Peyer's patch (tissue), 4 donors: ENCODE measurements around the gene SLC2A4RG. TPM values are rescaled to one million over a fixed set of nuclear protein-coding genes. Genes with fewer than 3 reads are reported as not detected.

Experiments used
- DNase-seq, 3 donors: peaks; one replicate each; pipeline ENCODE4 v3.0.0-alpha.2; 2017 to 2019
- H3K27ac ChIP-seq, 4 donors: fragments of 200-600 bp; sonication (generic); one replicate each; pipeline ENCODE4 v1.5.1; 2016 to 2019
- H3K27me3 ChIP-seq, 2 donors: fragments of 200-600 bp; sonication (generic); one replicate each; pipeline ENCODE4 v1.5.1; 2019
- H3K36me3 ChIP-seq, 3 donors: fragments of 200-600 bp; sonication (generic); one replicate each; pipeline ENCODE4 v1.5.1; 2016 to 2019
- H3K4me1 ChIP-seq, 4 donors: fragments of 200-600 bp; sonication (generic); one replicate each; pipeline ENCODE4 v1.5.1; 2016 to 2019
- H3K4me3 ChIP-seq, 4 donors: fragments of 200-600 bp; sonication (generic); 1 replicate in 3 of 4; 2 replicates in 1 of 4; pipeline ENCODE4 v1.5.1; 2016 to 2019; ENCODE audit warnings: mild to moderate bottlenecking in 1 of 4
- H3K9me3 ChIP-seq, 4 donors: fragments of 200-600 bp; sonication (generic); one replicate each; pipeline ENCODE4 v1.5.1; 2016 to 2019; ENCODE audit warnings: mild to moderate bottlenecking in 1 of 4
- POLR2A ChIP-seq, 2 donors: fragments of 450-650 bp; IDR thresholded peaks; one replicate each; pipeline ENCODE4 v1.5.1; 2017; ENCODE audit warnings: antibody characterized with exemption in 2 of 2, mild to moderate bottlenecking in 2 of 2, moderate library complexity in 2 of 2
- total RNA-seq, 4 donors: library from RNA; depleted of rRNA; stranded (reverse); fragments of >200 nt; gene quantifications; one replicate each; pipeline ENCODE4 v1.1.0, GENCODE V29; 2016
- TF ChIP-seq, protein P1 (sequence below), 6 experiments: fragments of 450-650 bp in 4 of 6; fragments of 200-600 bp in 2 of 6; sonication (generic) in 1 of 6; IDR thresholded peaks; one replicate each; pipeline ENCODE4 v1.5.1; 2017 to 2019; ENCODE audit warnings: antibody characterized with exemption in 6 of 6, mild to moderate bottlenecking in 3 of 6, moderate library complexity in 1 of 6

Gene SLC2A4RG, protein sequence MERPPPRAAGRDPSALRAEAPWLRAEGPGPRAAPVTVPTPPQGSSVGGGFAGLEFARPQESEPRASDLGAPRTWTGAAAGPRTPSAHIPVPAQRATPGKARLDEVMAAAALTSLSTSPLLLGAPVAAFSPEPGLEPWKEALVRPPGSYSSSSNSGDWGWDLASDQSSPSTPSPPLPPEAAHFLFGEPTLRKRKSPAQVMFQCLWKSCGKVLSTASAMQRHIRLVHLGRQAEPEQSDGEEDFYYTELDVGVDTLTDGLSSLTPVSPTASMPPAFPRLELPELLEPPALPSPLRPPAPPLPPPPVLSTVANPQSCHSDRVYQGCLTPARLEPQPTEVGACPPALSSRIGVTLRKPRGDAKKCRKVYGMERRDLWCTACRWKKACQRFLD
- 10 to 100 TPM; 34.2 to 54.5 (median 40.4) TPM for total RNA-seq

DNA sequence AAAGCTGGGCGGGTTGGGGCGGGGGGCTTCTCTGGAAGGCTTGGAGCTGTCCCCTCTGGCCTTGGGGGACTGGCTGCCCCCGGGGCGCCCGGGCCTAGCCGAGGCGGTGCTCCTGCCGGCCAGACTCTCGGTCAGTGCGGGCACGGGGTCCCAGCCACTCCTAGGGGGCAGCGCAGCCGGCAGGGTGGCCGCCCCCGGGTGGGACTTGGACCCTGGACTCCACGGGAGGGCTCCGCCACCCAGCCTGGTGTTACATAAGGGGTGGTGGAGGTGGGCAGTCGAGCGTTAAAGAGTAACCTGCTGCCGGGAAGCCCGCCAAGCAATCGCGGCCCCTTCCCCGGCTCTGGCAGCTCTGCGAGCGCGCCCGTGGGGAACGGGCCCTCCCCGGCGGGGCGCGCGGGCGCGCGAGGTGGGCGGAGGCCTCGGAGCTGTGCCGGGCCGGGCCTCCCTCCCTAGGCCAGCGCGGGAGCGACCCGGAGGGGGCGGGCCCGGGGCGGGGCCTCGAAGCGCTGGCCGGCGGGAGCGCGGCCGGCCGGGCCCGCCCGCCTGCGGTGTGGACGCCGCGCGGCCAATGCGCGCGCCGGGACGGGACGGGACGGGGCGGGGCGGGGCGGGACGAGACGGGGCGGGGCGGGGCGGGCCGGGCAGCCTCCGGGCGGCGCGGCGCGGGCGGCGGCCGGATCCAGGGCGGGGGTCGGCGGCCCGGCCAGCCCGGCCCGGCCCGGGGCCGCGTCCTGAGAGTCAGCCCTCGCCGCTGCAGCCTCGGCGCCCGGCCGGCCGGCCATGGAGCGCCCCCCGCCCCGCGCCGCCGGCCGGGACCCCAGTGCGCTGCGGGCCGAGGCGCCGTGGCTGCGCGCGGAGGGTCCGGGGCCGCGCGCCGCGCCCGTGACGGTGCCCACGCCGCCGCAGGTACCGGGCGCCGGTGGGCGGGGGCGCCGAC lies at the start of gene SLC2A4RG:
SLC2A4RG (plus strand) TSS at position 647 of the 940 bp plus-strand sequence; CDS start at position 784, 137 bp downstream.
- peak within 1 kb of the TSS; percentile 76 to 88 (median 83) for H3K27ac ChIP-seq
- no peaks in the 10 kb centered on the region for H3K9me3 ChIP-seq
- peaks cover 0 to 39% (median 0%) of the 10 kb centered on the region in 3 donors for H3K36me3 ChIP-seq
- no peaks in the 10 kb centered on the region for H3K27me3 ChIP-seq
- peak within 1 kb of the TSS; percentile 52 to 74 (median 66) for H3K4me3 ChIP-seq
- peaks cover 0 to 53% (median 35%) of the 10 kb centered on the region in 4 donors for H3K4me1 ChIP-seq
- TF ChIP-seq POLR2A (IDR thresholded peaks at IDR 0.05) = peak in 1 of 2 donors; percentile 25
- TF ChIP-seq, protein P1, sequence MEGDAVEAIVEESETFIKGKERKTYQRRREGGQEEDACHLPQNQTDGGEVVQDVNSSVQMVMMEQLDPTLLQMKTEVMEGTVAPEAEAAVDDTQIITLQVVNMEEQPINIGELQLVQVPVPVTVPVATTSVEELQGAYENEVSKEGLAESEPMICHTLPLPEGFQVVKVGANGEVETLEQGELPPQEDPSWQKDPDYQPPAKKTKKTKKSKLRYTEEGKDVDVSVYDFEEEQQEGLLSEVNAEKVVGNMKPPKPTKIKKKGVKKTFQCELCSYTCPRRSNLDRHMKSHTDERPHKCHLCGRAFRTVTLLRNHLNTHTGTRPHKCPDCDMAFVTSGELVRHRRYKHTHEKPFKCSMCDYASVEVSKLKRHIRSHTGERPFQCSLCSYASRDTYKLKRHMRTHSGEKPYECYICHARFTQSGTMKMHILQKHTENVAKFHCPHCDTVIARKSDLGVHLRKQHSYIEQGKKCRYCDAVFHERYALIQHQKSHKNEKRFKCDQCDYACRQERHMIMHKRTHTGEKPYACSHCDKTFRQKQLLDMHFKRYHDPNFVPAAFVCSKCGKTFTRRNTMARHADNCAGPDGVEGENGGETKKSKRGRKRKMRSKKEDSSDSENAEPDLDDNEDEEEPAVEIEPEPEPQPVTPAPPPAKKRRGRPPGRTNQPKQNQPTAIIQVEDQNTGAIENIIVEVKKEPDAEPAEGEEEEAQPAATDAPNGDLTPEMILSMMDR (IDR thresholded peaks at IDR 0.05) = no peak
- peak; percentile 75 to 90 (median 88) for DNase-seq

DNA sequence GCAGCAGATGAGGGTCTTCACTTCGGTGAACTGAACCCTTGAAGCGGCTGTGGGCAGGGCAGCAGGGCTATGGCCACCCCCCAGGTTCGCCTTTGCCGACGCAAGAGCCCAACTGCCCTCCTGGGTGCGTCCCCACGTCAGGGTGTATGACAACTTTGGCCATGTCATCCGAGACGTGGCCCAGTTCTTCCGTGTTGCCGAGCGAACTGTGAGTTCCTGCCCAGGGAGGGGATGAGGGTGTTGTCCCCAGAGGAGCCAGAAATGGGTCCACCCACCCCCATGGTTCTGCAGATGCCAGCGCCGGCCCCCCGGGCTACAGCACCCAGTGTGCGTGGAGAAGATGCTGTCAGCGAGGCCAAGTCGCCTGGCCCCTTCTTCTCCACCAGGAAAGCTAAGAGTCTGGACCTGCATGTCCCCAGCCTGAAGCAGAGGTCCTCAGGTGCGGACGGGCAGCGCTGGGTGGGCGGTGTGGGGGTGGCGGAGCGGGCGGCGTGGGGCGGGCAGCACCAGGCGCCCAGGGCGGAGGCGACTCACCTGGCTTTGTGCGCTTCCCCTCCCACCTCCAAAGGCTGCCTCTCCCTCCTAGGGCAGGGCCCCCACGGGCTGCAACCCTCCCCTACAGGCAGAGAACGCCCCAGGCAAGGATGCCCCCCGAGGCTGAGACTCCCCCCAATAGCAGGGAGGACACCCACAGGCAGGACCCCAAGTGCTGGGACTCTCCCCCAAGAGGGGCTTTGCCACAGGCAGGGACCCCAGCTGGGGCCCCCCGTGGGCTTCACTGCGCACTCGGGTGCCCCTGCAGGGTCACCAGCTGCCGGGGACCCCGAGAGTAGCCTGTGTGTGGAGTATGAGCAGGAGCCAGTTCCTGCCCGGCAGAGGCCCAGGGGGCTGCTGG lies 49.3 kb upstream of the SLC2A4RG start:
- TF ChIP-seq POLR2A (IDR thresholded peaks at IDR 0.05) = no peak
- TF ChIP-seq, protein P1 (IDR thresholded peaks at IDR 0.05) = no peak
- Histone ChIP-seq H3K9me3 (no peaks in the 10 kb centered on the region), H3K27me3 (no peaks in the 10 kb centered on the region), H3K4me1 (peaks cover 0 to 60% (median 6%) of the 10 kb centered on the region in 4 donors), H3K36me3 (peaks cover 0 to 12% (median 0%) of the 10 kb centered on the region in 3 donors), H3K27ac (no peak overlapping the region), H3K4me3 (no peak overlapping the region)
- no peak for DNase-seq

DNA sequence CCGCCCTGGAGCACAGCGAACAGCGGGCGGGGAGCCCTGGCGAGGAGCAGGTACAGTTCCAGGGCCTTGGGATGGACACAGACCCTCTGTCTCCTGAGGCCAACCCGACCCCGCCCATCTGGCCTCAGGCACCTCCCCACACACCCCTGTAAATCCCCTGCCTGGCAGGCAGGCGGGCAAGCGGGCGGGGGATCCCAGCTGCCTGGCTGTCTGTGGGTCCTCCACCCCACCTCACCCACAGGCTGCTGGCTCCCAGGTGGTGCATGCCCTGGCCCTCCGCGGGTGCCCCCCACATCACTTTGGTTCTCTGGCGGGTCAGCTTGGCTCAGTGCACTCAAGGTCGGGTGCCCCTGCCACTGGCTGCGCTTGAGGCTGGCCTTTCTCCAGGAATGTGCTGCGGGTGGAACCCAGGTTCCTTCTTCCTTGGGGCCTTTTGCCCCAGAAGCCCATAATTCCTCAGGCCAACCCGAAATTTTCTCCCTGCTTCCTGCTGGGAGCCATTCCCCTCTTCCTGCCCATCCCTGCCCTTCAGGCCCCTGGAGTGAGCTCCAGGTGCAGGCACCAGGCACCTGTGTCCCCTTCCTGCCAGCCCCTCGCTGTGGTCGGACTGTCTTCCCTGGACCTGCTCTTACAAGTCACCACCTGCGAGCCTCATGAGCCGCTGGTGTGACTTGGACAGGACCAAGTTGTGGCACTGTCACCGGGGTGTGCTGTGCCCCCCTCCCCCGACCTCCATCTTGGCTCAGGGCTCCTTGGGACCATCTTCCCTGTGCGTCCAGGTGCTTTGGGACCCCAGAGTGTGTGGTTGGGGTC lies 48.5 kb upstream of the SLC2A4RG start:
- peaks cover under 1 to 54% (median 7%) of the 10 kb centered on the region in 4 donors for H3K4me1 ChIP-seq
- TF ChIP-seq POLR2A (IDR thresholded peaks at IDR 0.05) = no peak
- TF ChIP-seq, protein P1 (IDR thresholded peaks at IDR 0.05) = no peak
- DNase-seq = peak in 1 of 3 donors; percentile 50

DNA sequence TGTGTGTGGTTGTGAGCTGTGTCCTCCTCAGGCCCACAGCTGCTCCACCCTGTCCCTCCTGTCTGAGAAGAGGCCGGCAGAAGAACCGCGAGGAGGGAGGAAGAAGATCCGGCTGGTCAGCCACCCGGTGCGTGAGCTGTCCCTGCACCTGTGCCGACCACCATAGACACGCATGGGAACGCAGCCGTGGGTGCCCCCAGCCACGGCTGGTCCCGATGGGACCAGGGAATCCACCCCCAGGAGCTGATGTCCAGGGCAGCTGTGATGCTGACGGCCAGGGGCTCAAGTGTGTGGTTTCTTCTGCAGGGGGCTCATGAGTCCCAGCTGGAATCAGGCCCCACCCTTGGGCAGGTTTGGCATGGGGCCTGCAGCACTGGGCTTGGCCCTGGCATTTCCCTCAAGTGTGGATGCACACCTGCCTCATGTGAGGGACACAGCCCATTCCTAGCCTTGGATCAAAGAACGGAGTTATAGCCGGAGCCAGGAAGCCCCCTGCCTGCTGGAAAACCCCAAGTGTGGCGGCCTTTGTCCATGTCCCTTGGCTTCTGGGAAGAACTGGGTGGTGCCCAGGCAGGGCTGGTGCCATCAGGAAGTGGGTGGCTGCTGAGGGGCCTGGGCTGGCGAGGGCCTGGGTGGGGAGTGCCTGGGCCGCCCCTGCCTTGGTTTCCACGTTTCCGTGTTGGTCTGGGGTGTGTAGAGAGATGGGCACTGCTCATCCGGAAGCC lies 47.7 kb upstream of the SLC2A4RG start:
- no peak overlapping the region for H3K4me3 ChIP-seq
- H3K36me3 ChIP-seq = peaks cover 0 to 12% (median 0%) of the 10 kb centered on the region in 3 donors
- no peak overlapping the region for H3K27ac ChIP-seq
- H3K9me3 ChIP-seq = no peaks in the 10 kb centered on the region
- DNase-seq = peak in 1 of 3 donors; percentile 57
- H3K4me1 ChIP-seq = peaks cover 8 to 54% (median 13%) of the 10 kb centered on the region in 4 donors
- TF ChIP-seq, protein P1 (IDR thresholded peaks at IDR 0.05) = no peak
- no peak for TF ChIP-seq POLR2A (IDR thresholded peaks at IDR 0.05)
- H3K27me3 ChIP-seq = no peaks in the 10 kb centered on the region

More for the DNA sequence above, 48.5 kb upstream of the SLC2A4RG start:
- Histone ChIP-seq H3K27me3 (no peaks in the 10 kb centered on the region), H3K9me3 (no peaks in the 10 kb centered on the region), H3K27ac (no peak overlapping the region), H3K4me3 (no peak overlapping the region), H3K36me3 (peaks cover 0 to 12% (median 0%) of the 10 kb centered on the region in 3 donors)
